Fibroblast of lung (primary cell): ENCODE results near the gene ROBO1. TPM values are rescaled to one million over a fixed set of nuclear protein-coding genes. Genes with fewer than 3 reads are reported as not detected.

Experiments
- DNase-seq, 2 donors: peaks; one replicate each; pipeline versions ENCODE4 v3.0.0 to v3.0.0-alpha.2; 2010; ENCODE audit warnings: low read depth in 2 of 2
- H2AFZ ChIP-seq: 2 replicates; pipeline ENCODE4 v1.5.1; 2012; ENCODE audit warnings: low read length, control low read depth, inconsistent platforms
- H3K27ac ChIP-seq: 2 replicates; pipeline ENCODE4 v1.5.1; 2011; ENCODE audit warnings: low read length, control low read depth; ENCODE audit not compliant: insufficient read depth
- H3K27me3 ChIP-seq: 2 replicates; pipeline ENCODE4 v1.5.1; 2011; ENCODE audit warnings: mild to moderate bottlenecking, low read length; ENCODE audit not compliant: control insufficient read depth, insufficient read depth
- H3K36me3 ChIP-seq: 2 replicates; pipeline ENCODE4 v1.5.1; 2011; ENCODE audit warnings: low read length; ENCODE audit not compliant: control insufficient read depth, insufficient read depth
- H3K4me1 ChIP-seq: 2 replicates; pipeline ENCODE4 v1.5.1; 2011; ENCODE audit warnings: low read length; ENCODE audit not compliant: control insufficient read depth, insufficient read depth; ENCODE audit errors: extremely low read depth
- H3K4me2 ChIP-seq: 2 replicates; pipeline ENCODE4 v1.5.1; 2011; ENCODE audit warnings: low read length, control low read depth; ENCODE audit not compliant: insufficient read depth; ENCODE audit errors: extremely low read depth
- H3K4me3 ChIP-seq, 4 experiments: fragments of 200-600 bp in 1 of 4; sonication (generic) in 1 of 4; replicated peaks in 1 of 4; 2 replicates each; pipeline ENCODE4 v1.5.1; 2011 to 2016; ENCODE audit warnings: low read length in 4 of 4, low read depth in 3 of 4, mild to moderate bottlenecking in 3 of 4, control low read depth in 2 of 4, inconsistent platforms in 1 of 4, mixed read lengths in 1 of 4; ENCODE audit not compliant: insufficient read depth in 1 of 4; ENCODE audit errors: control extremely low read depth in 1 of 4
- H3K79me2 ChIP-seq: 2 replicates; pipeline ENCODE4 v1.5.1; 2012; ENCODE audit warnings: mild to moderate bottlenecking, low read length, inconsistent platforms; ENCODE audit not compliant: control insufficient read depth, insufficient read depth
- H3K9ac ChIP-seq: 2 replicates; pipeline ENCODE4 v1.5.1; 2011; ENCODE audit warnings: mild to moderate bottlenecking, low read length, control low read depth; ENCODE audit not compliant: insufficient read depth
- H3K9me3 ChIP-seq: 2 replicates; pipeline ENCODE4 v1.5.1; 2012; ENCODE audit warnings: low read depth, low read length; ENCODE audit not compliant: control insufficient read depth, insufficient read depth
- H4K20me1 ChIP-seq: 2 replicates; pipeline ENCODE4 v1.5.1; 2011; ENCODE audit warnings: low read length; ENCODE audit not compliant: control insufficient read depth, insufficient read depth; ENCODE audit errors: extremely low read depth
- CTCF ChIP-seq, 2 donors: IDR thresholded peaks in 1 of 2; conservative IDR thresholded peaks in 1 of 2; 1 replicate in 1 of 2; 2 replicates in 1 of 2; pipeline ENCODE4 v1.5.1; 2011 to 2012; ENCODE audit warnings: low read length in 2 of 2, control low read depth in 1 of 2, inconsistent platforms in 1 of 2, low read depth in 1 of 2, mild to moderate bottlenecking in 1 of 2
- EZH2 ChIP-seq: IDR thresholded peaks from 2 replicates; pipeline ENCODE4 v1.5.1; 2012; ENCODE audit warnings: low read length, control low read depth, mild to moderate bottlenecking; ENCODE audit errors: missing control alignments
- polyA plus RNA-seq, 2 donors: library from polyadenylated mRNA; depleted of rRNA in 1 of 2; stranded (reverse) in 1 of 2; unstranded in 1 of 2; fragments of >200 nt; gene quantifications; 2 replicates each; pipeline ENCODE4 v1.2.1, GENCODE V29; 2011 to 2012; ENCODE audit warnings: missing spikeins in 1 of 2
- total RNA-seq: library from RNA; depleted of rRNA; stranded (reverse); fragments of >200 nt; gene quantifications from 2 replicates; pipeline ENCODE4 v1.2.1, GENCODE V29; 2014

ROBO1 gene
- total and polyA plus RNA-seq, 2 donors (not counting 1 experiment from before 2014, with no cell fraction given), result 53.8 to 104 TPM

GRCh38 chr3:78792212-78792611 lies 975.6 kb downstream of the ROBO1 start:
- no peak for DNase-seq
- Histone ChIP-seq H3K9me3 (no peaks in the 10 kb centered on the region), H3K4me2 (no peak overlapping the region), H3K36me3 (no peaks in the 10 kb centered on the region), H3K79me2 (no peaks in the 10 kb centered on the region), H2AFZ (no peak overlapping the region), H4K20me1 (no peaks in the 10 kb centered on the region), H3K4me3 (no peak overlapping the region), H3K9ac (no peak overlapping the region), H3K27ac (no peak overlapping the region), H3K4me1 (no peaks in the 10 kb centered on the region), H3K27me3 (no peaks in the 10 kb centered on the region)
- TF ChIP-seq CTCF (conservative IDR thresholded peaks at IDR 0.05 in 1 of 2, IDR thresholded peaks at IDR 0.05 in 1 of 2; ENCODE audit: low read depth in 1 of 2, low read length in 2 of 2) (no peak), EZH2 (no peak)

- Histone ChIP-seq H2AFZ (no peak overlapping the region), H3K9ac (no peak overlapping the region), H3K9me3 (no peaks in the 10 kb centered on the region), H4K20me1 (no peaks in the 10 kb centered on the region), H3K4me3 (no peak overlapping the region), H3K27me3 (no peaks in the 10 kb centered on the region), H3K79me2 (no peaks in the 10 kb centered on the region), H3K4me2 (no peak overlapping the region), H3K27ac (no peak overlapping the region), H3K4me1 (no peaks in the 10 kb centered on the region), H3K36me3 (no peaks in the 10 kb centered on the region)
- DNase-seq, result no peak
- no peak for TF ChIP-seq CTCF (conservative IDR thresholded peaks at IDR 0.05 in 1 of 2, IDR thresholded peaks at IDR 0.05 in 1 of 2; ENCODE audit: low read depth in 1 of 2, low read length in 2 of 2)
- no peak for TF ChIP-seq EZH2
Measured at GRCh38 chr3:78791753-78792152, 976.0 kb downstream of the ROBO1 start.

- Histone ChIP-seq H3K4me2 (no peak overlapping the region), H3K79me2 (no peaks in the 10 kb centered on the region), H2AFZ (no peak overlapping the region), H3K36me3 (no peaks in the 10 kb centered on the region), H3K4me3 (no peak overlapping the region), H3K9ac (no peak overlapping the region), H3K4me1 (no peaks in the 10 kb centered on the region), H3K9me3 (no peaks in the 10 kb centered on the region), H3K27ac (no peak overlapping the region), H4K20me1 (no peaks in the 10 kb centered on the region), H3K27me3 (no peaks in the 10 kb centered on the region)
- DNase-seq, result no peak
- TF ChIP-seq CTCF (conservative IDR thresholded peaks at IDR 0.05 in 1 of 2, IDR thresholded peaks at IDR 0.05 in 1 of 2; ENCODE audit: low read depth in 1 of 2, low read length in 2 of 2) (no peak), EZH2 (no peak)
Measured at GRCh38 chr3:78788839-78789238, 979.0 kb downstream of the ROBO1 start.
